GM21360 (cell line): ENCODE results near the gene CHPF2.

Source experiments
- ATAC-seq: cut with Tn5 transposase; IDR thresholded peaks from one replicate; pipeline ENCODE4 v1.9.1; 2021; ENCODE audit warnings: mild to moderate bottlenecking, moderate library complexity; ENCODE audit not compliant: unreplicated experiment

CHPF2 gene

GRCh38 chr7:151205730-151206129 is 26.6 kb upstream of the CHPF2 start:
- ATAC-seq: no peak

- no peak for ATAC-seq
Observed at GRCh38 chr7:151206914-151207313, 25.4 kb upstream of the CHPF2 start.

GRCh38 chr7:151207315-151207714 is 25.0 kb upstream of the CHPF2 start:
- no peak for ATAC-seq

- ATAC-seq: no peak
Observed at GRCh38 chr7:151207804-151208203, 24.5 kb upstream of the CHPF2 start.

- no peak for ATAC-seq
Observed at GRCh38 chr7:151208253-151208862, 23.9 kb upstream of the CHPF2 start.

GRCh38 chr7:151209588-151209987 is 22.7 kb upstream of the CHPF2 start:
- ATAC-seq: no peak

GRCh38 chr7:151210087-151210854 is 22.0 kb upstream of the CHPF2 start, which contains the start of gene H2BK1:
H2BK1 (minus strand) TSS chr7:151210488; CDS start chr7:151210318, 170 bp downstream.
- no peak for ATAC-seq

- no peak for ATAC-seq
Observed at GRCh38 chr7:151211155-151211772, 21.0 kb upstream of the CHPF2 start.

GRCh38 chr7:151212626-151213025 is 19.7 kb upstream of the CHPF2 start:
- no peak for ATAC-seq

- no peak for ATAC-seq
Observed at GRCh38 chr7:151213826-151214225, 18.5 kb upstream of the CHPF2 start.

- no peak for ATAC-seq
Observed at GRCh38 chr7:151215396-151215795, 16.9 kb upstream of the CHPF2 start.

- ATAC-seq: no peak
Observed at GRCh38 chr7:151218170-151218569, 14.1 kb upstream of the CHPF2 start.

GRCh38 chr7:151223728-151224127 is 8.6 kb upstream of the CHPF2 start:
- no peak for ATAC-seq

- ATAC-seq: no peak
Observed at GRCh38 chr7:151225948-151226510, 6.3 kb upstream of the CHPF2 start.

GRCh38 chr7:151226560-151226874 is 5.8 kb upstream of the CHPF2 start:
- no peak for ATAC-seq

GRCh38 chr7:151226875-151227782 is 5.2 kb upstream of the CHPF2 start, which contains the start of gene ABCF2:
ABCF2 (minus strand) TSS chr7:151227205; CDS start chr7:151226458, 747 bp downstream.
- peak; percentile 98 for ATAC-seq

- no peak for ATAC-seq
Observed at GRCh38 chr7:151228024-151228866, 4.0 kb upstream of the CHPF2 start.

GRCh38 chr7:151229249-151229648 is 3.0 kb upstream of the CHPF2 start:
- ATAC-seq: no peak

- ATAC-seq: no peak
Observed at GRCh38 chr7:151231080-151231479, 1.2 kb upstream of the CHPF2 start.
